ENCODE data around the gene EPHA6.

Gene EPHA6

GRCh38 chr3:97389936-97390335 is 575.5 kb downstream of the EPHA6 start:
- no peak for DNase-seq (ENCODE audit: low read depth)
- no peak overlapping the region for H3K4me3 ChIP-seq (ENCODE audit: low read depth, low read length)
- no peak for TF ChIP-seq CTCF (IDR thresholded peaks at IDR 0.05; ENCODE audit: insufficient read depth, low read depth, low read length, missing control alignments)

DNA sequence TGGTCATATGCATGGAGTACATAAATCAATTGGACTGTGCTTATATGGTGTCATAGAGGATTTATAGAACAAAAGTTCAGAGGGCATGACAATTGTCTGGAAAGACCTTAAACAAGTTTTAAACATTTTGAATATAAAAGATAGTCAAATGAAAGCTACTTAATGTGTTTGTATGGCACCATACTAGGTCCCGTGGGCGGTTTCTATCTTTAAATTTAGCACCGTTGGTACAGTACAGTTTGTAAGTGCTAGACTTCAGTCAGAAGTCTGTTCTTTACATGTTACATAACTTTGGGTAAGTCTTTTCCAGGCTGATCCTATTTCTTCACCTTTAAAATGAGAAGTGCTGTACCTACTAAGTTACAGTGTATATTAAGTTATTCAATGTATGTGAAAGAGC is 576.8 kb downstream of the EPHA6 start:
- TF ChIP-seq CTCF (IDR thresholded peaks at IDR 0.05; ENCODE audit: insufficient read depth, low read depth, low read length, missing control alignments): no peak
- H3K4me3 ChIP-seq (ENCODE audit: low read depth, low read length): no peak overlapping the region
- DNase-seq (ENCODE audit: low read depth): no peak

GRCh38 chr3:97409612-97410011 is 595.2 kb downstream of the EPHA6 start:
- no peak overlapping the region for H3K4me3 ChIP-seq (ENCODE audit: low read depth, low read length)
- TF ChIP-seq CTCF (IDR thresholded peaks at IDR 0.05; ENCODE audit: insufficient read depth, low read depth, low read length, missing control alignments): no peak

DNA sequence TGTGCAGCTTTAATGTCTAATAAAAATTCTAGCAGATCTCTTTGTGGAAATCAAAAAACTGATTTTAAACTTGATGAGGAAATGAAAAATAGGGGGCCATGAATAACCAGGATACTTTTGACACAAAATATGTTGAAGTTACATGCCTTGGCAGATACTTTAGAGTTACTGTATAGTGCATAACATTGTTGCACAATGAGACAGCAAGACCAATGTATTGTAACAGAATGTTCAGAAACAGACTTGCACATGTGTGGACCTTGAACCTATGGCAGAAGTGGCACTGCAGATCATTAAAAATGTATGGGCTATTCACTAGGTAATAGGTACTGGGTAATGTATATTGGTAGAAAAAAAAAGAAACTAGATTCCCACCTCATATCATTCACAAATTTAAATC is 607.2 kb downstream of the EPHA6 start:
- no peak for TF ChIP-seq CTCF (IDR thresholded peaks at IDR 0.05; ENCODE audit: insufficient read depth, low read depth, low read length, missing control alignments)
- H3K4me3 ChIP-seq (ENCODE audit: low read depth, low read length): no peak overlapping the region
- no peak for DNase-seq (ENCODE audit: low read depth)

More at GRCh38 chr3:97409612-97410011, 595.2 kb downstream of the EPHA6 start:
- no peak for DNase-seq (ENCODE audit: low read depth)

DNA sequence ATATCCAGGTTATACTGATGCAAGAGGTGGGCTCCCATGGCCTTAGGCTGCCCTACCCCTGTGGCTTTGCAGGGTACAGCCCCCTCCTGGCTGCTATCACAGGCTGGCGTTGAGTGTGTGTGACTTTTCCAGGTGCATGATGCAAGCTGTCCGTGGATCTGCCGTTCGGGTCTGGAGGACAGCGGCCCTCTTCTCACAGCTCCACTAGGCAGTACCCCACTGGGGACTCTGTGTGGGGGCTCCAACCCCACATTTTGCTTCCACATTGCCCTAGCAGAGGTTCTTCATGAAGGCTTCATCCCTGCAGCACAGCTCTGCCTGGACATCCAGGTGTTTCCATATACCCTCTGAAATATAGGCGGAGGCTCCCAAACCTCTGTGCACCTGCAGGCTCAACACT is 610.6 kb downstream of the EPHA6 start:
- TF ChIP-seq CTCF (IDR thresholded peaks at IDR 0.05; ENCODE audit: insufficient read depth, low read depth, low read length, missing control alignments): no peak
- no peak overlapping the region for H3K4me3 ChIP-seq (ENCODE audit: low read depth, low read length)
- DNase-seq (ENCODE audit: low read depth): no peak

- no peak for DNase-seq (ENCODE audit: low read depth)
- TF ChIP-seq CTCF (IDR thresholded peaks at IDR 0.05; ENCODE audit: insufficient read depth, low read depth, low read length, missing control alignments): no peak
- no peak overlapping the region for H3K4me3 ChIP-seq (ENCODE audit: low read depth, low read length)
Observed at GRCh38 chr3:97430601-97431000, 616.2 kb downstream of the EPHA6 start.

- no peak for DNase-seq (ENCODE audit: low read depth)
- no peak overlapping the region for H3K4me3 ChIP-seq (ENCODE audit: low read depth, low read length)
- TF ChIP-seq CTCF (IDR thresholded peaks at IDR 0.05; ENCODE audit: insufficient read depth, low read depth, low read length, missing control alignments): no peak
Observed at GRCh38 chr3:97432914-97433313, 618.5 kb downstream of the EPHA6 start.

Measured in GM12865 (cell line).